AG20443 (cell line): ENCODE measurements around the gene TEAD2.
A peak's percentile ranks its signal among the peaks of the same experiment; 100 is the strongest.
"Not testable (repeated sequence)": the region's sequence is repeated elsewhere in the genome, so short reads cannot be mapped to it uniquely, and the experiment has no call there.

Experiments
- DNase-seq: peaks from one replicate; pipeline ENCODE4 v3.0.0; 2012; ENCODE audit warnings: low spot score, mixed read lengths

TEAD2 gene

DNA sequence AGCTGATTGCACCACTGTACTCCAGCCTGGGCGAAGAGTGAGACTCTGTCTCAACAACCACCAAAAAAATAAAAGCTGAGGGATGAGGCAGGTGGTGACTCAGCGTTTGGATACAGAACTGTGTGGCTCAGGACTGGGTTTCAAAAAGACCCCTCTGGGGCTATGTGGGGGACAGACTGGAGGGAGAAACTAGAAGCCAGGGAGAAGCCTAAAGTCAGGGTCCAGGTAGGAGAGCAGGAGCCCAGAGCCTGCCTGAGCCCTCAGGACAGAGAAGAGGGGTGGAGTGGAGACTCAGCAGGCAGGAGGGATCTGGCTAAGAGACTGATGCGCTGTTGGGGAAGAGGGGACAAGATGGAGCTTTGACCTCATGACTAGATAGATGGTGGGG is 28.8 kb downstream of the TEAD2 start:
- no peak for DNase-seq

DNA sequence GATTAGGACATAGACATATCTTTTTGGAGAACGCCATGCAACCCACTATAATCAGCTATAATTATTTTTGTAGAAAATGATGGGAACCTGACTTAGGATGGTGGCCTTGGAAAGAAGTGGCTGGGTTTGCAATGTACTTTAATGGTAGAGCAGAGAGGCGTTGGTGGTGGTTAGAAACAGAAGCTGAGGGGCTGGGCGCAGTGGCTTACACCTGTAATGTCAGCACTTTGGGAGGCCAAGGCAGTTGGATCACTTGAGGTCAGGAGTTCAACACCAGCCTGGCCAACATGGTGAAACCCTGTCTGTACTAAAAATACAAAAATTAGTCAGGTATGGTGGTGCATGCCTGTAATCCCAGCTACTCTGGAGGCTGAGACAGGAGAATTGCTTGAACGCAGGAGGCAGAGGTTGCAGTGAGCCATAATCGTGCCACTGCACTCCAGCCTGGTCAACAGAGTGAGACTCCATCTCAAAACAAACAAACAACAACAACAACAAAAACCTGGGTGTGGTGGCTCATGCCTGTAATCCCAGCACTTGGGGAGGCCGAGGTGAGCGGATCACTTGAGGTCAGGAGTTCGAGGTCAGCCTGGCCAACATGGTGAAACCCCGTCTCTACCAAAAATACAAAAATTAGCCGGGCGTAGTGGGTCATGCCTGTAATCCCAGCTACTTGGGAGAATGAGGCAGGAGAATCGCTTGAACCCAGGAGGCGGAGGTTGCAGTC is 29.4 kb downstream of the TEAD2 start:
- not testable (repeated sequence) for DNase-seq

- peak; percentile 65 for DNase-seq
Measured at GRCh38 chr19:49331616-49332055, 30.6 kb downstream of the TEAD2 start.

GRCh38 chr19:49331187-49331586 is 31.0 kb downstream of the TEAD2 start:
- DNase-seq = not testable (repeated sequence)

- DNase-seq = no peak
Measured at GRCh38 chr19:49328741-49329140, 33.5 kb downstream of the TEAD2 start.

- DNase-seq = peak; percentile 59
Measured at GRCh38 chr19:49327878-49328544, 34.2 kb downstream of the TEAD2 start.

GRCh38 chr19:49326165-49326704 is 36.0 kb downstream of the TEAD2 start:
- DNase-seq = no peak

DNA sequence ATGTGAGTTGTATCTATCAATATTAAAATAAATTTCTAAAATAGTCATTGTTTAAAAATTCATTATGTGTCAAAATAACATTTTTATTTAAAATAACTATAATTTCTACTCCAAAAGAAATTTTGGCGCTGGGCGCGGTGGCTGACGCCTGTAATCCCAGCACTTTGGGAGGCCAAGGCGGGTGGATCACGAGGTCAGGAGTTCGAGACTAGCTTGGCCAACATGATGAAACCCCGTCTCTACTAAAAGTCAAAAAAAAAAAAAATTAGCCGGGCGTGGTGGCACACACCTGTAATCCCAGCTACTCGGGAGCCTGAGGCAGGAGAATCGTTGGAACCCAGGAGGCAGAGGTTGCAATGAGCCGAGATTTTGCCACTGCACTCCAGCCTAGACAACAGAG is 36.5 kb downstream of the TEAD2 start:
- not testable (repeated sequence) for DNase-seq

GRCh38 chr19:49324801-49325576 is 37.2 kb downstream of the TEAD2 start, which contains the start of gene SLC6A16:
Gene SLC6A16 (minus strand): TSS chr19:49325191. CDS start chr19:49311347, 13,844 bp downstream.
- DNase-seq = no peak

DNA sequence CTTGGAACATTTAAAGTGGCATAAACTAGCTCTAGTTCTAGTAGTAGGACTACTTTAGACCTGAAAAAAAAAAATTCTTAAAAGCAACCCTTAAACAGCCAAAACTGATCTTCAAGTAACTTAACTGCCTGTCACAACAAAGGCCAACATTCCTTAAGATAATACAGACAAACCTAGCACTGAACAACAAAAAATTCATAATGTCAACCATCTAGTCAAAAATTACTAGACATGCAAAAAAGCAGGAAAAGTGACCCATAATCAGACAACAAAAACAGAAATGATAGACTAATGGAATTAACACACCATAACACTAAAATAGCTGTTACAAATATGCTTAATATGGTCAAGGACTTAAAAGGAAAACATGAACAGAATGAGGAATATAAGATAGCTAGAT is 43.9 kb downstream of the TEAD2 start:
- DNase-seq = no peak

DNA sequence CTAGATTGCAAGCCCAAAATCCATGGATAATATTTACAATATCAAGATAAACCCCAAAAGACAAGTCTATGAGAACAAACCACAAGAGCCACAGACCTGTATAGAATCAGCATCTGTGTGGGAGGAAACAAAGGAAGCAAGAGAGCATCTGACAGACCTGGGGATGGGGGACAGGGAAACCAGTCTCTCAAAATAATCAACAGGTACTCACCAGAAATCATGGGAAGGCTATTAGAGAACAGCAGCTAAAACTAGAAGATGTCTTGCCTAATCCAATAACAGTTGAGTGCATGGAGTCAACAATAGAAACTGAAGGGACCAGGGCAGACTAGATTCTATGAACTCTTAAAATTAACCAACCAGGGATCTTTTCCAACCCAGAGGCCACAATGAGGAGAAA is 45.9 kb downstream of the TEAD2 start:
- DNase-seq = no peak

- no peak for DNase-seq
Measured at GRCh38 chr19:49315111-49315510, 47.1 kb downstream of the TEAD2 start.

- DNase-seq = no peak
Measured at GRCh38 chr19:49309087-49309486, 53.1 kb downstream of the TEAD2 start.

DNA sequence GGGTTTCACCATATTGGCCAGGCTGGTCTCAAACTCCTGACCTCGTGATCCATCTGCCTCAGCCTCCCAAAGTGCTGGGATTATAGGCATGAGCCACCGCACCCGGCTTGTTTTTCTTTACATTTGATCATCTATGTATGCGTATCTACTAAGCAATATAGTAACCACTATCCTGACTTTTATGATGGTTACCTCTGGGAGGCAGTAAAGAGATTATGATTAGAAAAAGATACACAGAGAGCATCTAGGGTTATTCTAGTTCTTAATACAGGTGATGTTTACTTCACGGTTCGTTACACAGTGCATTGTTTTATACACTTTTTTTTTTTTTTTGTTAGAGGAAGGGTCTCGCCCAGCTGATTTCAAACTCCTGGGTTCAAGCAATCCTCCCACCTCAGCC is 55.5 kb downstream of the TEAD2 start:
- not testable (repeated sequence) for DNase-seq

DNA sequence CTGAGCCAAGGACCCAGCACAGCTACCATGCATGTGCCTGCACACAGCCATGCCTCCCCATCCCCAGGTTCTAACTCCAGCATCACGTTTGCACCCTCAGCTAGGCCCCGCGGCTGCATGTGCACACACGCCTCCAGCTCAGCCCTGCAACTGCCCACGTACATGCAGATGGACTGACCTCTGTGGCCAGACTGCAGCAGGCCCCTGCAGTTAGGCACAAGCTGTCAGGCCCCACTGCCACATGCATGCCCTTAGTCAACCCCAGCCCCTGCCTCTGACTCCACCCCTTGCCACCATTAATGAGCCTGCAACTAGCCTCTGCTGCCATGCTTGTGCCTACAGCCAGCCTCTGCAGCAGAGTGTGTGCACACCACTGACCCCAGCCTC is 60.4 kb downstream of the TEAD2 start:
- DNase-seq = no peak

GRCh38 chr19:49301165-49301865 is 60.9 kb downstream of the TEAD2 start:
- DNase-seq = peak; percentile 79

- DNase-seq = not testable (repeated sequence)
Measured at GRCh38 chr19:49298653-49299052, 63.6 kb downstream of the TEAD2 start.

GRCh38 chr19:49297403-49297802 is 64.8 kb downstream of the TEAD2 start:
- no peak for DNase-seq

DNA sequence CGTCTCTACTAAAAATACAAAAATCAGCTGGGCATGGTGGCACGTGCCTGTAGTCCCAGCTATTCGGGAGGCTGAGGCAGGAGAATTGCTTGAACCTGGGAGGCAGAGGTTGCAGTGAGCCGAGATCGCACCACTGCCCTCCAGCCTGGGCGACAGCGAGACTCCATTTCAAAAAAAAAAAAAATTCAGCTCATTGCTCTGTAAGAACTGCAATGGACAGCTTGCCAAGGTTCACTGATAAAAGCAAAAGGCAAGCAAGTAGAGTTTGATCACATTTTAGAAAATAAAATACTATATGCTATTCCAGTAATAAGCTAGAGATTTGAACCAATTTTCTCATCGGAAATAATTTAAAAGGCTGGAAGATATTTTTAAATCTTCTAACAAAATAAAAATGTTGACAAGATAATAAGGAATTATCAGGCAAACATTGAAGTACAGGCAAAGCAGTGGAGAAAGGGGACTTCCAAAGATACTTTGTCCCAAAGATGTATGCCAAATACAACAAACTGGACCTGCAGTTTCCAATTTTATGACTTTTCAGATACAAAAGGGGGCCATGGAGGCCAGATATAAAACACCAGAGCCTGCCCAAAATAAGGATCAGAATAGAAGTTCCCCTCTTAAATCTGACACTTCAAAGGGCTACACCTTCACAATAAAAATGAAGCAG is 66.9 kb downstream of the TEAD2 start:
- DNase-seq = no peak

- DNase-seq = no peak
Measured at GRCh38 chr19:49294401-49294800, 67.8 kb downstream of the TEAD2 start.
